Adrenal gland (tissue), 12 donors: ENCODE measurements around the gene EXD3. TPM values are rescaled to one million over a fixed set of nuclear protein-coding genes. Genes with fewer than 3 reads are reported as not detected.

ENCODE experiments used
- DNase-seq, 7 donors: peaks; one replicate each; pipeline ENCODE4 v3.0.0-alpha.2; 2019 to 2020
- H3K27ac ChIP-seq, 5 donors: fragments of 200-600 bp; sonication (generic) in 4 of 5; 1 replicate in 3 of 5; 2 replicates in 2 of 5; pipeline versions ENCODE4 v1.5.1 to v1.8.0; 2016 to 2020; ENCODE audit warnings: mild to moderate bottlenecking in 1 of 5
- H3K27me3 ChIP-seq: fragments of 200-600 bp; 2 replicates; pipeline ENCODE4 v1.8.0; 2021
- H3K36me3 ChIP-seq, 2 donors: fragments of 200-600 bp; replicated peaks in 1 of 2; 1 replicate in 1 of 2; 2 replicates in 1 of 2; pipeline versions ENCODE4 v1.5.1 to v1.8.0; 2018 to 2022
- H3K4me1 ChIP-seq, 2 donors: fragments of 200-600 bp; replicated peaks in 1 of 2; 1 replicate in 1 of 2; 2 replicates in 1 of 2; pipeline versions ENCODE4 v1.5.1 to v1.8.0; 2018 to 2021
- H3K4me3 ChIP-seq, 4 donors: fragments of 200-600 bp; sonication (generic) in 3 of 4; one replicate each; pipeline ENCODE4 v1.5.1; 2016 to 2018
- H3K9me3 ChIP-seq, 3 donors: fragments of 200-600 bp; sonication (generic) in 1 of 3; replicated peaks in 1 of 3; 1 replicate in 2 of 3; 2 replicates in 1 of 3; pipeline versions ENCODE4 v1.5.1 to v1.8.0; 2016 to 2021
- POLR2A ChIP-seq, 2 donors: fragments of 450-650 bp; IDR thresholded peaks; one replicate each; pipeline ENCODE4 v1.6.1; 2017; ENCODE audit warnings: antibody characterized with exemption in 2 of 2, mild to moderate bottlenecking in 2 of 2, moderate library complexity in 1 of 2
- WGBS, 4 donors: extraction: QIAGEN DNeasy Blood & Tissue Kit in 2 of 4; methylation state at CpG; one replicate each; pipeline versions ENCODE4 v1.1.5 to v1.1.7; 2013 to 2017; 5-methylcytosine and 5-hydroxymethylcytosine counted together
- intact Hi-C, 2 donors: fragments of 100-400 bp; cut with DNase I; formaldehyde crosslinking; loops; one replicate each; pipeline versions ENCODE4 v1.14.1 to v1.15.0; 2022 to 2023
- polyA plus RNA-seq, 3 donors: library from polyadenylated mRNA; stranded (reverse); fragments of 200-250 nt in 2 of 3; fragments of 350-450 nt in 1 of 3; fragmentation: Illumina TruSeq in 1 of 3; extraction: RNeasy Lipid Tissue Mini Kit (QIAGEN cat#74804) in 1 of 3; gene quantifications; one replicate each; pipeline ENCODE4 v1.2.3, GENCODE V29; 2013 to 2014
- total RNA-seq, 9 donors: library from RNA; depleted of rRNA in 4 of 9; stranded (reverse); fragments of >200 nt in 4 of 9; fragments of 120-200 nt in 1 of 9; fragmentation: NEBNext Ultra II Directional in 1 of 9; extraction: Animal tissue kit (Norgen Biotek cat#: 25700) in 1 of 9; gene quantifications; one replicate each; pipeline versions ENCODE4 v1.1.0 to v1.2.4, GENCODE V29; 2013 to 2023
- TF ChIP-seq, protein P1 (sequence below), 6 experiments: fragments of 450-650 bp in 4 of 6; fragments of 200-600 bp in 2 of 6; sonication (generic) in 1 of 6; IDR thresholded peaks; 1 replicate in 5 of 6; 2 replicates in 1 of 6; pipeline versions ENCODE4 v1.5.1 to v1.8.0; 2016 to 2021; ENCODE audit warnings: antibody characterized with exemption in 6 of 6, mild to moderate bottlenecking in 2 of 6, moderate library complexity in 1 of 6
- donor health status: healthy with polysubstance abuse.
- donor health status: Bipolar disorder and iron deficiency.
- donor health status: DM: yes; HTN: yes; CAD: no.
- donor health status: DM: no; HTN: no; CAD: no.
- donor health status: DM: no; HTN: no; CAD: no.
- donor health status: DM: yes; HTN: yes; CAD: no.

Gene EXD3
- total and polyA plus RNA-seq, 12 donors: 1.2 to 111 (median 23.9) TPM

GRCh38 chr9:137276473-137277328 is 146.3 kb downstream of the EXD3 start:
- DNase-seq: peak; percentile 58 to 83 (median 69)
- H3K4me3 ChIP-seq: peak overlapping the region in 2 of 4 donors; percentile 16 to 72
- H3K4me1 ChIP-seq: peaks cover 0 to 7% of the 10 kb centered on the region in 2 donors
- H3K27me3 ChIP-seq: peaks cover 9% of the 10 kb centered on the region
- no peaks in the 10 kb centered on the region for H3K9me3 ChIP-seq
- 11 to 45% (median 40%) methylated on average over 9 to 30 of the region's 30 CpGs for WGBS, 4 donors
- intact Hi-C loops: no loop called here
- no peak for TF ChIP-seq POLR2A (IDR thresholded peaks at IDR 0.05)
- TF ChIP-seq, protein P1, sequence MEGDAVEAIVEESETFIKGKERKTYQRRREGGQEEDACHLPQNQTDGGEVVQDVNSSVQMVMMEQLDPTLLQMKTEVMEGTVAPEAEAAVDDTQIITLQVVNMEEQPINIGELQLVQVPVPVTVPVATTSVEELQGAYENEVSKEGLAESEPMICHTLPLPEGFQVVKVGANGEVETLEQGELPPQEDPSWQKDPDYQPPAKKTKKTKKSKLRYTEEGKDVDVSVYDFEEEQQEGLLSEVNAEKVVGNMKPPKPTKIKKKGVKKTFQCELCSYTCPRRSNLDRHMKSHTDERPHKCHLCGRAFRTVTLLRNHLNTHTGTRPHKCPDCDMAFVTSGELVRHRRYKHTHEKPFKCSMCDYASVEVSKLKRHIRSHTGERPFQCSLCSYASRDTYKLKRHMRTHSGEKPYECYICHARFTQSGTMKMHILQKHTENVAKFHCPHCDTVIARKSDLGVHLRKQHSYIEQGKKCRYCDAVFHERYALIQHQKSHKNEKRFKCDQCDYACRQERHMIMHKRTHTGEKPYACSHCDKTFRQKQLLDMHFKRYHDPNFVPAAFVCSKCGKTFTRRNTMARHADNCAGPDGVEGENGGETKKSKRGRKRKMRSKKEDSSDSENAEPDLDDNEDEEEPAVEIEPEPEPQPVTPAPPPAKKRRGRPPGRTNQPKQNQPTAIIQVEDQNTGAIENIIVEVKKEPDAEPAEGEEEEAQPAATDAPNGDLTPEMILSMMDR (IDR thresholded peaks at IDR 0.05): no peak
- H3K36me3 ChIP-seq: peaks cover 0 to 14% of the 10 kb centered on the region in 2 donors
- H3K27ac ChIP-seq: peak overlapping the region; percentile 27 to 94 (median 72)

DNA sequence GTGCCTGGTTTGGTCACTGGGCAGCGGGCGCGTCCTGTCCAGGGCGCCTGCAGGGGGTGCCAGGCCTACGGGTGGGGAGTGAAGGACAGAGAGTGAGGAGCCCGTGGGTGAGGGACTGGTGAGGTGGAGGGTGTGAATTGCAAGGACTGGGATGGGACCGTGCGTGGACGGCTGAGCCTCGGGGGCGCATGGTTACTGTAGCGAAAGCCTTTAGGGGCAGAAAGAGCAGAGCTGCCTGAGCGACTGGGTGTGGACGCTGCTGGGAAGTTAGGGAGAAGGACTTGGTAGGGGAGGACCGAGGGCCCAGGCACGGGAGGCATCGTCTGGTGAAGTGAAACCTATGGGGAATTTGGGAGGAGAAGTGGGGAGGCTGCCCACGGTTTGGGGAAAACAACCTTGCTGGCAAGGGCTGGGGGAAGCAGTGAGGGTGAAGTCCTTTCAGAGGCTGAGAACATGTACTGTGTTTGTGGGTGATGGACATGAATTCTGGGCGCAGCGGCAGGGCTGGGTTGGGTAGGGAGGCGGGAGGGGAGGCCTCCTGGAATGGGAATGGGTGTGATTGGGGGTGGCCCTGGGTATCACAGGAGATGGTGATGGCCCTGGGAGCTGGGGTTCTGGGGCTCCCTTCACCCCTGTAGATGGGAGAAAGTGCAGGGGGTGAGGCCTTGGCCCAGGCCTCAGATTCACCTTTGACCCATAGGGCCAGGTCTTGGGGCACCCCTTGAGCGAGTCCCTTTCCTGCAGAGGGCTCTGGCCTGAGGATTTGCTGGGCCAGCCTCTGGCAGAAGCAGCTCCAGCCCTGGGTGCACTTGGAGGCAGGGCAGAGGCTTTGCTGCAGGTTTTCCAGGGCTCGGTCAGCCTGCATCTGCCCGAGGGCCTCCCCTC is 147.1 kb downstream of the EXD3 start:
- intact Hi-C loops: no loop called here
- DNase-seq: peak in 2 of 7 donors; percentile 9 to 17
- Histone ChIP-seq H3K9me3 (no peaks in the 10 kb centered on the region), H3K27ac (no peak overlapping the region), H3K27me3 (peaks cover 9% of the 10 kb centered on the region), H3K4me3 (no peak overlapping the region), H3K4me1 (peaks cover 0 to 7% of the 10 kb centered on the region in 2 donors), H3K36me3 (peaks cover 0 to 20% of the 10 kb centered on the region in 2 donors)
- no peak for TF ChIP-seq POLR2A (IDR thresholded peaks at IDR 0.05)
- TF ChIP-seq, protein P1 (IDR thresholded peaks at IDR 0.05): no peak
- WGBS, 4 donors: 78 to 81% (median 78%) methylated on average over 22 to 24 of the region's 24 CpGs

DNA sequence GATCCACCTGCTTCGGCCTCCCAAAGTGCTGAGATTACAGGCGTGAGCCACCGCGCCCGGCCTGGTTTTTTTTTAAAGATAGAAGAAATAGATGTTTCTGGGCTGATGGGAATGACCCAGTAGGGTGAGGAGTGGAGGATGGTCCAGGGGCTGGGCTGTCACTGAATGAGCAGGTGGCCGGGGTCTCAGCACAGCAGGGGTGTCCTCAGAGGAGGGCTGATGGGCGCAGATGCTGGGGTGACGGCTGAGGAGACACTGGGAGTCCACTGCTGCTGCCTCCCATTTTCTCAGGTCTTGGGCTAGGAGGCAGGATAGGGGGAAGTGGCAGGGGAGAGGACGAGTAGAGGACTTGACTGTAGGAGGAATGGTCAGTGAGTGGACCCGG is 147.8 kb downstream of the EXD3 start:
- Histone ChIP-seq H3K4me3 (no peak overlapping the region), H3K27me3 (peaks cover 9% of the 10 kb centered on the region), H3K4me1 (peaks cover 0 to 7% of the 10 kb centered on the region in 2 donors), H3K36me3 (peaks cover 0 to 21% of the 10 kb centered on the region in 2 donors), H3K9me3 (no peaks in the 10 kb centered on the region), H3K27ac (no peak overlapping the region)
- DNase-seq: peak in 1 of 7 donors; percentile 12
- 84 to 88% (median 85%) methylated on average over 10 of the region's 10 CpGs for WGBS, 4 donors
- intact Hi-C loops: no loop called here
- no peak for TF ChIP-seq POLR2A (IDR thresholded peaks at IDR 0.05)
- TF ChIP-seq, protein P1 (IDR thresholded peaks at IDR 0.05): no peak
